ENCODE results near the gene VMA21.
A peak's percentile ranks its signal among the peaks of the same experiment; 100 is the strongest.

Gene VMA21

DNA sequence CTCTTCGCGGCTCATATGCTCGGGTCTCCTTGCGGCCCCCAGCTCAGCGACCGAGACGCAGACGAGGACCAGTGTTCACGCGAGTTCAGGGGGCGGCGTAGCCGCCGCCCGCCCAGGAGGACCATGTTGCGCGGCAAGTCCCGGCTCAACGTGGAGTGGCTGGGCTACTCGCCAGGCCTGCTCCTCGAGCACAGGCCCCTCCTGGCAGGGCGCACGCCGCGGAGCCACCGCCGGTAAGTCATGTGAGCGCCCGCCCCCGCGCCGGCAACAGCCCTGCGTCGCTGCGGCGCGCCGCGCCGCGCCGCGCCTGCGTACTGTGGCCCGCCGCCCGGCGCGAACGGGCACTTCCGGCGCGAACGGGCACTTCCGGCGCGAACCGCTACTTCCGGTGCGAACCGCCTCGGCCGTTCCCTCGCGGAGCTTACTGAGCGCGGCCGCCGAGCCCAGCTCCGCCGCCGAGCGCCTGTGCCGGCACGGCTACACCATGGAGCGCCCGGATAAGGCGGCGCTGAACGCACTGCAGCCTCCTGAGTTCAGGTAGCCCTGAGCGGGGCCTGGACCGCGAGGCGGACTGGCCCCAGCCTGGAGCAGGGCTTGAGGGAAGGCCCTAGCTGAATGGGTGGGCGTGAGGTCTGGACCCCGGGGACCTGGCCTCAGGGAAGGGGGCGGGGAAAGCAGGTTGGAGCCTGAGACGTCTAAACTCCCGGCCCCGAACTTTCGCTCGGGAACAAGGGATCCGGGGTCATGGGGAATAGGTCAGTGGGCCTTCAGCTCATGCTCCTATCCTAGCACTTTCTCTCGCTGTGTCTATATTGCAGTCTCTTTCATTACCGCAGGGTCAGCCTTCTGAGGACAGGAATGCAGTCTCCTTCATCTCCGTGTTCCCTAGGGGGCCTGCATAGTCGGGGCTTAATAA lies at the start of gene VMA21:
VMA21 (plus strand) TSS at position 382 of the 916 bp plus-strand sequence; CDS start at position 485, 103 bp downstream.
- DNase-seq (ENCODE audit: low read depth in 2 of 2), result peak; percentile 61 to 65

DNA sequence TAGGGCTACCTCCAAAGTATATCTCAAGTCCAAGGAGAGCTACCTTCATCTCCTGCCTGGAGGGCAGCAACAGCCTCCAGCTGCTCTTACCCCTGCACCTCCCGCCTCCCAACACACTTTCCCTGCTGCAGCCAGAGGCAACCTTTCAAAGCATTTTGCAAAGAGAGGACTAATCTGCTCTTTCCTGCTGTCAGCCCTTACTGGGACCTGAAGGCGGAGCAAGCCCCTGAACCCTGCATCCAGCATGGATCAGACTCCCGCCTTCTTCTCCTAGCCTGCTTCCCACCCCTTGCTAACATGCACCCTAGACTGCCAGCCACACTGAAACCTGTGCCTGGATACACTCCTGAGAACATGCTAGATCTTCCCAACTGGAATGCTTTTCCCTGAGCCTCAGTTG lies 37.7 kb upstream of the VMA21 start:
- DNase-seq (ENCODE audit: low read depth in 2 of 2), result no peak

GRCh38 chrX:151359931-151360871 lies 36.8 kb upstream of the VMA21 start:
- peak in 1 of 2 donors; percentile 28 for DNase-seq (ENCODE audit: low read depth in 2 of 2)

DNA sequence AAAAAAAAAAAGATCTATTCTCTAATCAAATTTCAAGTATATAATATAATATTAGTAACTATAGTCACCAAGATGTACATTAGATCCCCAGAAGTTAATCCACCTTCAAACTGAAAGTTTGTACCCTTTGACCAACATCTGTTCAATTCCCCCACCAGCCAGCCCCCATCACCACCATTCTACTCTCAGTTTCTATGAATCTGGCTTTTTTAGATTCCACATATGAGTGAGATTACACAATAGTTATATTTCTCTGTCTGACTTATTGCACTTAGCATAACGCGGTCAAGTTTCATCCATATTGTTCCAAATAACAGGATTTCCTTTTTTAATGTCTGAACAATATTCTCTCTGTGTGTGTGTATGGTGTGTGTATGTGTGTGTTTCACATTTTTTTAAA lies 33.7 kb upstream of the VMA21 start:
- DNase-seq (ENCODE audit: low read depth in 2 of 2), result no peak

GRCh38 chrX:151365579-151365978 lies 31.4 kb upstream of the VMA21 start:
- DNase-seq (ENCODE audit: low read depth in 2 of 2), result no peak

DNA sequence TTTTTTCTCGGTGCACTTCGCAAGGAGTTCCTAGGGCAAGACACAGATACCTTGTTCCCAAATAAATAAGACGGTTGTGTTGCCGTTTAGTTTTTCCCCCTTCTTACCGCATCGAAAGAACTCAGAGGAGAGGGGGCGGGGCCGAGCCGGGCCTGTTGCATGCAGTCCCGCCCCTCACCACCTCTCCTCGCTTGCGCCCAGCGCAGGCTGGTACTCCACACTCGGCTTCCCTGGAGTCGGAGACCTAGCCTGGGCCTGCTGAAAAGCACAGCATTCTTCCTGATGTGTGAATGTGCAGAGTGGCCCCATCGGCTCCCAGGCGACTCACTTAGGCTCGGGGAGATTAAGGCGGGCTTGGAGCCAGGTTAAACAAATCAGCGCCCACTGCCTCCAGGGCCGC lies 26.1 kb upstream of the VMA21 start:
- DNase-seq (ENCODE audit: low read depth in 2 of 2), result no peak

DNA sequence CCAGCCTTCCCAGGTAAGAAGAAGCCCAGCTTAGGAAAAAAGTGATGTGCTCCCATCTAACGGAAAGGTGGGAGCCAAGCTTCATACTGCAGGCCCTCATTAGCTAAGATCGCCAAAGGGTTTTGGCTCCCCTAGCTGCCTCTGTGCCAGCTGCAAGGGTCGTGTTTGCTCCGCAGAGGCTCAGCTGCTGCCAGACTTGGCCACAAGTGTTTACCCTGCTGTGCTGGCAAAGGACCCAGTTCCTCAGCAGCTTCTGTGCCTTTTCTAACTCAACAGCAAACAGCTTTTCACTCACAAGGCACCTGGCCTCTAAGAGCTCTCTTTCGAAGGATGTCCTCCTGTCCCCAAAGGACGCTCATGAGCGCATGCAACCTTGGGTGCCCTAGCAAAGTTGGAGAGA lies 12.2 kb upstream of the VMA21 start:
- no peak for DNase-seq (ENCODE audit: low read depth in 2 of 2)

GRCh38 chrX:151386838-151387459 lies 10.1 kb upstream of the VMA21 start:
- no peak for DNase-seq (ENCODE audit: low read depth in 2 of 2)

GRCh38 chrX:151391722-151392121 lies 5.3 kb upstream of the VMA21 start:
- no peak for DNase-seq (ENCODE audit: low read depth in 2 of 2)

- DNase-seq (ENCODE audit: low read depth in 2 of 2), result no peak
These were observed 3.5 kb upstream of the VMA21 start for GRCh38 chrX:151393514-151393913.

DNA sequence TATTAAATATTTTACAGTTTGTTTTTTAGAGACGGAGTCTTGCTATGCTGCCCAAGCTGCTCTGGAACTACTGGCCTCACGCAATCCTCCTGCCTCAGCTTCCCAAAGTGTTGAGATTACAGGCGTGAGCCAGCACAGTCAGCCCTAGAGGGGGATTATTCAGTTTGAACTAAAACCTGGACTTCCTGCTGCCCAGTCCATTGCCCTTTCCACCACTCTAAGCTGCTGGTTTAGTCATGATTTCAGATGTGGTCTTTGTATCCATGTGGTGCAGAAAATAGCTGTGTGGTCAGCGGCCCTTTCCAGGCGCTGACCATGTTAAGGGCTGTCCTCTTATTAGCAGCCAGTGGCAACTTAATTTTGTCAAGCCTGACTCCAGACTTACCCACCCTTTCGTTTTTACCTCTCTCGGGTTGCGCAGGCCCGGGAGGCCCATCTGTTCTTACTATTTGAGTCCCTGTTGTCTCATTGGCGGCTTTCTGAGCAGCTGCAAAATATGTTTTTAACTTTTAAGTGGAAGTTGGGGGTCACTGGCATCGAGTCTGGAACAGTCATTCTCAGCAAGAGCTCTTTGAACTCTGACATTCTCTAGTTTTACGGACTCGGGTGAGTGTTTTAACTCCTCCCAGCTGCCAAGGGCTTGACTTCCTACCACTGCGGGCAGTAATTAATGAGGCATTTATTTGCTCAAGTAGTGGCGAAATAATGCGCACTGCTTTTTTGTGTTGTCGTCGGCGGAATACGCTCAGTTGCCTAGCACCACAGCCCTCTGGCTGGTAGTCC lies 773 bp upstream of the VMA21 start:
- DNase-seq (ENCODE audit: low read depth in 2 of 2), result no peak

GRCh38 chrX:151397741-151398070 lies 700 bp downstream of the VMA21 start:
- no peak for DNase-seq (ENCODE audit: low read depth in 2 of 2)

GRCh38 chrX:151398346-151398745 lies 1.3 kb downstream of the VMA21 start:
- DNase-seq (ENCODE audit: low read depth in 2 of 2), result no peak

GRCh38 chrX:151402719-151403390 lies 5.8 kb downstream of the VMA21 start:
- no peak for DNase-seq (ENCODE audit: low read depth in 2 of 2)

DNA sequence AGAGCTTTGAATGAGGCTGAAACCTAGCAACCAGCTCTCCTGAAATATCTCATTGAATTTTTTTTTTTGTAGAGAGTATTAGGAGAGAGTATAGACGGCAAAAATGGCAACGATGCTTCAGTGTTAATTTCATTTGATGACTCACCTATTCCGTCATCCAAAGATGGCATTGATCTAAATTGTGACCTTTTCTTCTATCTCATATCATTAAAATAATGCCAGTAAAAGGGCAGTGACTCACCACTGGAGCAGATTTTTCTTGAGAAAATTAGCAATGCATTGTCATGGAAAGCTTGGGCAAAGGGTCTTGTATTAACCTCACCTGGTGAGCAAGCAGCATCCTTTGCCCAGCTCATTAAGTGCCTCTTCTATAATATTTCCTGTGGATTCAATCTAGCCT lies 19.6 kb downstream of the VMA21 start:
- no peak for DNase-seq (ENCODE audit: low read depth in 2 of 2)

- no peak for DNase-seq (ENCODE audit: low read depth in 2 of 2)
These were observed 22.8 kb downstream of the VMA21 start for GRCh38 chrX:151419782-151420181.

DNA sequence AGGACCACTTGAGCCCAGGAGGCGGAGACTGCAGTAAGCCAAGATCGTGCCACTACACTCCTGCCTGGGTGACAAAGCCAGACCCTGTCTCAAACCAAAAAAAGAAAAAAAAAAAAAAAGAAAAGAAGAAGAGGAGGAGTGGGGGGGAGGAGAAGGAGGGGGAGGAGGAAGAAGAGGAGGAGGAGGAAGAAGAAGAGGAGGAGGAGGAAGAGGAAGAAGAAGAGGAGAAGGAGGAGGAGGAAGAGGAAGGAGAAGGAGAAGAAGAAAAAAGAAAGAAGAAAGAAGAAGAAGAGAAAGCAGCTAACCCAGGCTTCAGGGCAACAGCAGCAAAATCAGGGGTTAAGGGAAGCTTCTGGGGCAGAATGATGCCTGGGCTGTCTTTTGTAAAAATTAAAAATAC lies 27.5 kb downstream of the VMA21 start:
- DNase-seq (ENCODE audit: low read depth in 2 of 2), result no peak

DNA sequence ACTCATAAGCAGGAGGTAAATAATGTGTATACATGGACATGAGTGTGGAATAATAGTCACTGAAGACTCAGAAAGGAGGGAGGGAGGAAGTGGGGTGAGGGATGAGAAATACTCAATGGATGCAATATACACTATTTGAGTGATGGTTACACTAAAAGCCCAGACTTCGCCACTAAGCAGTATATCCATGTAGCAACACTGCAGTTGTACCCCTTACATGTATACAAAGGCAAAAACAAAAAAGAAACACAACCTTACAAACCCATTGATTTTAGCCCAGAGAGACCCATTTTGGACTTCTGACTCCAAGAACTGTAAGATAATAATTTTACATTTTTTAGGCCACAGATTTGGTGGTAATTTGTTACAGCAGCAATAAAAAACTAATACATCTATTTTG lies 51.5 kb downstream of the VMA21 start:
- no peak for DNase-seq (ENCODE audit: low read depth in 2 of 2)

DNA sequence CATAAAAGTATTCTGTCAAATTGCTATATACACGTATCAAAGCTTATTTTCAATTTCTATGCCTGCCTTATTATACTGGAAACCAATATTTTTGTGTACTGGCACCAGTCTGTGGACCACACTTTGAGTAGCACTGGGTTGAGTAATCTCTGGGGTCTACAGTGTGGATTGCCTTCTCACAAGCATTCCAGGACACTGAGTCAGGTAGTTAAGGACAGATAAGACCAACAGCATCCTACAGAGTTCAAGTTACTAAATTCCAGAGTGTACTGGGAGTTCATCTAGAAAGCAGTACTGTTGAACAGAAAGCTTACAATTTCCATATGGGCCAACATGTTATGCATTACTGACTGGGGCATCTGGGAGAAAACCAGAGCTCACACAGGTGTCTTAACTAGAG lies 61.8 kb downstream of the VMA21 start:
- no peak for DNase-seq (ENCODE audit: low read depth in 2 of 2)

Data from stimulated activated CD4-positive, alpha-beta T cell treated with anti-CD3 and anti-CD28 coated beads, Interleukin-15, amount 100 ng/mL, for 48 hours (primary cell).